CD4-positive, alpha-beta T cell treated with Interleukin-12 subunit alpha and Interleukin-12 subunit beta, for 1 hour (primary cell): ENCODE data around the gene SUPT20H.
A peak's percentile ranks its signal among the peaks of the same experiment; 100 is the strongest.

Source experiments
- DNase-seq: peaks from one replicate; pipeline ENCODE4 v3.0.0-alpha.2; 2020

Gene SUPT20H

GRCh38 chr13:36997716-36998427 lies 61.6 kb downstream of the SUPT20H start:
- no peak for DNase-seq

- DNase-seq: no peak
These were observed 67.1 kb downstream of the SUPT20H start for GRCh38 chr13:36992362-36992761.

GRCh38 chr13:36986462-36987240 lies 72.8 kb downstream of the SUPT20H start:
- no peak for DNase-seq

- peak; percentile 16 for DNase-seq
These were observed 78.2 kb downstream of the SUPT20H start for GRCh38 chr13:36981156-36981743.

- DNase-seq: no peak
These were observed 80.0 kb downstream of the SUPT20H start for GRCh38 chr13:36979361-36980050.

GRCh38 chr13:36975172-36975571 lies 84.3 kb downstream of the SUPT20H start:
- no peak for DNase-seq

GRCh38 chr13:36973621-36974295 lies 85.7 kb downstream of the SUPT20H start:
- no peak for DNase-seq

GRCh38 chr13:36973009-36973408 lies 86.5 kb downstream of the SUPT20H start:
- no peak for DNase-seq

- DNase-seq: no peak
These were observed 93.1 kb downstream of the SUPT20H start for GRCh38 chr13:36966404-36966803.

- DNase-seq: no peak
These were observed 93.7 kb downstream of the SUPT20H start for GRCh38 chr13:36965767-36966166.

GRCh38 chr13:36959456-36960116 lies 99.9 kb downstream of the SUPT20H start:
- no peak for DNase-seq
